ENCODE measurements around the gene SLC9A9.

DNA sequence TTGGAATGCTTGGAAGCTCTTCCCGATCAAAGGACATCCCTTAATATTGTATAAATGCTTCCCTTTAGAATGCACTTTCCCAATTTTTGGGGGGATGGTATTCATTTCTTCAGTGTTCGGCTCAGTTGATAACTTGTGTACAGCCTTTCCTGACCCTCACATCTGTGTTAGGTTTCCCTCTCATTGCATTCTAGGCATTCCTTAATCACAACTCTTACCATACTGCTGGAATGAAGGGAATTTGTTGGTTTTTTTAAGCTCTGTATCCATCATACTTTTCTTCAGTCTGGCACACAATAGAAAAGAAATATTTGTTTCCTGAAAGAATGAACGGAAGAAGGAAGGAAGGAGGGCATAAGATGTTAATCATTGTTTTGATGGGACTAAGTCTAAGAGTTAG, 609.2 kb downstream of the SLC9A9 start:
- no peak for TF ChIP-seq POLR2A (IDR thresholded peaks at IDR 0.05)
- TF ChIP-seq, protein P1, sequence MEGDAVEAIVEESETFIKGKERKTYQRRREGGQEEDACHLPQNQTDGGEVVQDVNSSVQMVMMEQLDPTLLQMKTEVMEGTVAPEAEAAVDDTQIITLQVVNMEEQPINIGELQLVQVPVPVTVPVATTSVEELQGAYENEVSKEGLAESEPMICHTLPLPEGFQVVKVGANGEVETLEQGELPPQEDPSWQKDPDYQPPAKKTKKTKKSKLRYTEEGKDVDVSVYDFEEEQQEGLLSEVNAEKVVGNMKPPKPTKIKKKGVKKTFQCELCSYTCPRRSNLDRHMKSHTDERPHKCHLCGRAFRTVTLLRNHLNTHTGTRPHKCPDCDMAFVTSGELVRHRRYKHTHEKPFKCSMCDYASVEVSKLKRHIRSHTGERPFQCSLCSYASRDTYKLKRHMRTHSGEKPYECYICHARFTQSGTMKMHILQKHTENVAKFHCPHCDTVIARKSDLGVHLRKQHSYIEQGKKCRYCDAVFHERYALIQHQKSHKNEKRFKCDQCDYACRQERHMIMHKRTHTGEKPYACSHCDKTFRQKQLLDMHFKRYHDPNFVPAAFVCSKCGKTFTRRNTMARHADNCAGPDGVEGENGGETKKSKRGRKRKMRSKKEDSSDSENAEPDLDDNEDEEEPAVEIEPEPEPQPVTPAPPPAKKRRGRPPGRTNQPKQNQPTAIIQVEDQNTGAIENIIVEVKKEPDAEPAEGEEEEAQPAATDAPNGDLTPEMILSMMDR (IDR thresholded peaks at IDR 0.05 in 4 of 5, conservative IDR thresholded peaks at IDR 0.05 in 1 of 5) = no peak
